AG10803 (cell line): ENCODE results near the gene THRAP3.

Source experiments
- DNase-seq: peaks from one replicate; pipeline ENCODE4 v3.0.0; 2010; ENCODE audit warnings: low read depth
- H3K4me3 ChIP-seq: 2 replicates; pipeline ENCODE4 v1.5.1; 2011; ENCODE audit warnings: mild to moderate bottlenecking, low read length, control low read depth
- CTCF ChIP-seq: conservative IDR thresholded peaks from 2 replicates; pipeline ENCODE4 v1.5.1; 2011; ENCODE audit warnings: mild to moderate bottlenecking, low read length, control low read depth, inconsistent platforms

Gene THRAP3

GRCh38 chr1:36342426-36343185 is 118.4 kb downstream of the THRAP3 start:
- H3K4me3 ChIP-seq: no peak overlapping the region
- peak; percentile 74 for TF ChIP-seq CTCF
- DNase-seq: peak; percentile 75

- DNase-seq: no peak
- TF ChIP-seq CTCF: no peak
- no peak overlapping the region for H3K4me3 ChIP-seq
Observed at GRCh38 chr1:36343651-36344394, 119.6 kb downstream of the THRAP3 start.

DNA sequence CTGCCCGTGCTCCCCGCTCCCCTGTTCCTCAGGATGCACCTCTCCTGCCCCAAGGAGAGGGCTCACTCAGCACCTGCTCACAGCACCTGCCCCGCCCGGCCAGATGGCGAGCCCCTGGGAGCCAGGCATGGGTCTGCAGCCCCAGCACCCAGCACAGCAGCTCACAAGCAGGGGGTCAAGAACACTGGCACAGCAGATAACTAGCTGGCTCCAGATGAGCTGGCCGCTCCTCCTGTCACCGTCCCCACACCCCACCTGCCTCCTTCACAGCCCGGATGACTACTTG is 120.1 kb downstream of the THRAP3 start:
- no peak for TF ChIP-seq CTCF
- no peak overlapping the region for H3K4me3 ChIP-seq
- DNase-seq: no peak

DNA sequence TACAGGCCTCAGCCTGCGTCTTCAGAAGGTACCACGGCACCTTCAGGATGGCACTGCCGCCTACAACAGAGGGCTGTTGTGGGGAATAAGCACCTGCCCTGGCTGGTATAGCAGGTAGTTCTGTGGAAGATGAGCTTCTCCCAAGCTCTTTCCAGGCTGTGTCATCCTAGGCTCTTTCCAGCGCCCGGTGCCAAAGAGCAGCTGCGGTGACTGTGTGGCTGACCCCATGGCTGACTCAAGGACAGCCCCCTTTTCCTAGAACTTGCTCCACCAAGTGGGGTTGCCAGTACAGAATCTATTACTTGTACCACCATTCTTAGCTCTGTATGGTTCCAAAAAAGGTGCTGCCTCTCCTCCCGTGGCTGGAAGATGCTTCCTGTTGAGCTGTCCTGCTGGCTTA is 121.1 kb downstream of the THRAP3 start:
- DNase-seq: no peak
- no peak overlapping the region for H3K4me3 ChIP-seq
- no peak for TF ChIP-seq CTCF

DNA sequence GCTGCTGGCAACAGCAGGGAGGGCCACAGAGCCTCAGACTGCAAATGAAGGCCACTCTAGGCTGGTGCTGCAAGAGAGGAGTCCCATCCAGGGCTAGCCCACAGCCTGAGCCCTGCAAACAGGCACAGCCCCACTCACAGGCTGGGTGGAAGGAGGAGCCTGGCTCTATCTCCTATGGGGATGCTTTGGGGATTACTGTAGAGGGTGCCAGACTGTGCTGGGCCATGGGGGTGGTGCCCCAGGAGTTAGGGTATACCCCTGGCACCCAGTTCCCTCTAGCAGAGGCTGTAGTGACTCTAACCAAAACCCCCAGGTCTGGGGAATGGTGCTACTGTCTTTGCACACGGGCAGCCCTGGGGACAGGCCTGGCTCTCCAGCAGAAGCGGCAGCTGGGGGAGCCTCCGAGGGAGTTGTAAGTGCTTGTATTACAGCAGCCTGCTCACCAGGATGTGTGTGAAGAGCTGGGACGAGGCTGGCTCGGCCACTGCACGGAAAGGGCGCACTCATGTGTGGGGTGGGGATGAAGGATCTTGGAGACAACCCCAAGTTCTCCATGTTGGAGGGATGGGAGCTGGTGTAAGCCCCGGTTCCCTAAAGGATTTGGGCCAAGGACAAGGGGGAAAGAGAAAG is 122.6 kb downstream of the THRAP3 start:
- no peak for DNase-seq
- no peak overlapping the region for H3K4me3 ChIP-seq
- TF ChIP-seq CTCF: no peak

DNA sequence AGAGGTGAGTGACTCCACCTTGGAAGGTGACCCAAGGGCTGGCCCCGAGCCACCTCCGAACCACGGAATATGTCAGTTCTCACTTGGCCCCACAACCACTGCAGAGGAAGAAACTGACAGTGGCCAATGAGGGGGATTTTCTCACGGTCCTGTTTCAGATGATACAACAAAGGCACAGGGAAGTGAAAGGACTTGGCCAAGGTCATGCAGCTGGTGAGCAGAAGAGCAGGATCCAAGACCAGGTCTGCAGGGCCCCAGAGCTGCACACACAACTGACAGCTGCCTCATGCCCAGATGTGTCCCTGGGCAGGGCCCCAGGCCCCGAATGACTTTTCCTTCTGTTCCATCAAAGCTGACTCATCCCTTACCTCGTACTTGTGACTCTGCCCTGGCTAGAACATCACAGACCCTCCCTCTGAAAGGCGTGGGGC is 125.0 kb downstream of the THRAP3 start:
- DNase-seq: peak; percentile 29
- no peak for TF ChIP-seq CTCF
- no peak overlapping the region for H3K4me3 ChIP-seq

- TF ChIP-seq CTCF: no peak
- DNase-seq: peak; percentile 42
- H3K4me3 ChIP-seq: no peak overlapping the region
Observed at GRCh38 chr1:36349839-36350238, 125.6 kb downstream of the THRAP3 start.
